ENCODE data around the gene PUSL1. TPM values are rescaled to one million over a fixed set of nuclear protein-coding genes. Genes with fewer than 3 reads are reported as not detected.

The PUSL1 gene
- total and polyA plus RNA-seq, 2 donors = 10.0 to 12.5 TPM

DNA sequence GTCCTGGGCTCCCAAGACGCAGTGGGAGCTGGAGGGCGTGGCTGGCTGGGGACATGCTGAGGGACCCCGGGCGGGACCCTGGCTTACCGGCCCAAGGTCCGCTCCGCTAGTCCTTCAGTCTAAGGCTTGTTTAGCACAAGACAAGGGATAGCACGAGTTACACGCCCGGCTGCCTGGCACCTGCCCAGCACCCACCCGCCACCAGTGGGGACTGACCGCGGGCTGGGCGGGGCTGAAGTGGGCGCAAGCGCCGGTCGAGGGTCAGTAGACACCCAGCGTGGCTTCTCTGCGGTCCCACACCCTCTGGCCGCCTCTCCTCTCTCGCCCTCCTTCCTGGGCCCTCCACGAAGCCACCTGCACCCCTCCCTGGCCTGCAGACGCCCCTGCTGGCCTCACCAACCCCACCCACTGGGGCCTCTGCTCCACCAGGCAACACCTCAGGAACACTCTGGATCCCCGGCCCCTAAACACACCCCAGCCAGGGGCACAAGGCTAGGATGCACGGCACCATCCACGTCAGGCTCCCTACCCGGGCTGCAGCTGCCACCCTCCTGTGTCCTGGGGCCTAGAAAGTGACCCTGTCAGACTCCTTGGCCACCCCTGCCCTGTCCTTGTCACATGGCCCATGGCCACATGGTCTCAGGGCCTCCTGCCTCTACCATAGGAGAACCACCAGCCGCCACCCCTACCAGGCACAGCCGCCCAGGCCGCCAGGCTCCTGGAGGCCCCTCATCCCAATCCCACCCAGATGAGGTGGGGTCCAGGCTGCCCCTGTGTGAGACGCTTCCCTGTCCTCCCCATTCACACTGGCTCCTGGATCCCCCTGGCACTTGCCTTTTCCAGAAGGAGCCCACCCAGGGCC, 28.8 kb downstream of the PUSL1 start:
- Histone ChIP-seq H3K4me3 (ENCODE audit: low read length in 2 of 2) (no peak overlapping the region), H3K4me1 (ENCODE audit: control insufficient read depth in 2 of 2, insufficient read depth in 2 of 2, low read length in 2 of 2) (no peaks in the 10 kb centered on the region), H3K9me3 (ENCODE audit: control insufficient read depth in 2 of 2, insufficient read depth in 1 of 2, low read length in 1 of 2) (peaks cover 0 to 8% of the 10 kb centered on the region in 2 donors), H3K36me3 (ENCODE audit: control insufficient read depth in 2 of 2, insufficient read depth in 2 of 2, low read length in 1 of 2) (peaks cover 11 to 51% of the 10 kb centered on the region in 2 donors), H3K27me3 (ENCODE audit: control insufficient read depth in 2 of 2, insufficient read depth in 1 of 2, low read length in 1 of 2) (no peaks in the 10 kb centered on the region), H3K27ac (ENCODE audit: low read depth in 1 of 2, low read length in 1 of 2) (no peak overlapping the region)
- WGBS = 98% methylated on average over 32 of the region's 32 CpGs
- no peak for DNase-seq (ENCODE audit: low read depth in 6 of 9, low spot score in 9 of 9)

DNA sequence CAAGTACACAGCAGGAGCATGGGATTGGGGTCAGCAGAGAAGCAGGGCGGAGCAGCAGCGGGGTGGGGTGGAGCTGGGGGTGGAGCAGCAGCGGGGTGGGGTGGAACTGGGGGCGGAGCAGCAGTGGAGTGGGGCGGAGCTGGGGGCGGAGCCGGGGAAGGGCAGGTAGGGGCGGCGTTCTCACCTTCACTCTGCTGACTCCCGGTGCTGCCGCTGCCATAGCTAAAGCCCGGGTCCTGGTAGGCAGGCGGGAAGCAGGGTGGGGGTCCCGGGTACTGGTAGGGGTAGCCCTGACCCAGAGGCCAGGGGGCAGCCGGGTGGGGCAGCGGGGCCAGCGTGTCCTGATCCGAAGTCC, 29.4 kb downstream of the PUSL1 start:
- H3K27me3 ChIP-seq (ENCODE audit: control insufficient read depth in 2 of 2, insufficient read depth in 1 of 2, low read length in 1 of 2) = no peaks in the 10 kb centered on the region
- H3K9me3 ChIP-seq (ENCODE audit: control insufficient read depth in 2 of 2, insufficient read depth in 1 of 2, low read length in 1 of 2) = peaks cover 0 to 8% of the 10 kb centered on the region in 2 donors
- H3K4me1 ChIP-seq (ENCODE audit: control insufficient read depth in 2 of 2, insufficient read depth in 2 of 2, low read length in 2 of 2) = no peaks in the 10 kb centered on the region
- no peak for DNase-seq (ENCODE audit: low read depth in 6 of 9, low spot score in 9 of 9)
- 97% methylated on average over 18 of the region's 18 CpGs for WGBS
- no peak overlapping the region for H3K27ac ChIP-seq (ENCODE audit: low read depth in 1 of 2, low read length in 1 of 2)
- H3K4me3 ChIP-seq (ENCODE audit: low read length in 2 of 2) = no peak overlapping the region
- H3K36me3 ChIP-seq (ENCODE audit: control insufficient read depth in 2 of 2, insufficient read depth in 2 of 2, low read length in 1 of 2) = peaks cover 11 to 51% of the 10 kb centered on the region in 2 donors

DNA sequence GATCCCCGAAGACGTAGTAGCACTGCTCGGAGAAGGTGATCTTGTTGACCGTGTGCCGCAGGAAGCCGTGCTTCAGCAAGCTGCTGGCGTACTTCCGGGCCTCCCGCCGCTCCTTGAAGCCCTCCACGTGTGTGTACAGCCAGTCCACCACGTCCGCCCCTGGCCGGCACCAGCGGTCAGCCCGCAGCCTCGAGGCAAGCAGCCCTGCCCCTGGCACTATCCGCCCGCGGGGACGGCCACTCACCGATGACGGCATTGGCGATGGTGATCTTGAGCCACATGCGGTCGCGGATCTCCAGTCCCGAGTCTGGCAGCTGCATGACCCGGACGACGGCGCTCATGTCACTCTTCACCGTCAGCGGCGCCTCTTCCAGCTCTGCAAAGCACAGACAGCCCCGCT, 29.9 kb downstream of the PUSL1 start:
- 98% methylated on average over 36 of the region's 36 CpGs for WGBS
- H3K4me1 ChIP-seq (ENCODE audit: control insufficient read depth in 2 of 2, insufficient read depth in 2 of 2, low read length in 2 of 2) = no peaks in the 10 kb centered on the region
- peaks cover 0 to 8% of the 10 kb centered on the region in 2 donors for H3K9me3 ChIP-seq (ENCODE audit: control insufficient read depth in 2 of 2, insufficient read depth in 1 of 2, low read length in 1 of 2)
- peaks cover 11 to 51% of the 10 kb centered on the region in 2 donors for H3K36me3 ChIP-seq (ENCODE audit: control insufficient read depth in 2 of 2, insufficient read depth in 2 of 2, low read length in 1 of 2)
- no peak for DNase-seq (ENCODE audit: low read depth in 6 of 9, low spot score in 9 of 9)
- H3K4me3 ChIP-seq (ENCODE audit: low read length in 2 of 2) = no peak overlapping the region
- no peaks in the 10 kb centered on the region for H3K27me3 ChIP-seq (ENCODE audit: control insufficient read depth in 2 of 2, insufficient read depth in 1 of 2, low read length in 1 of 2)
- H3K27ac ChIP-seq (ENCODE audit: low read depth in 1 of 2, low read length in 1 of 2) = no peak overlapping the region

DNA sequence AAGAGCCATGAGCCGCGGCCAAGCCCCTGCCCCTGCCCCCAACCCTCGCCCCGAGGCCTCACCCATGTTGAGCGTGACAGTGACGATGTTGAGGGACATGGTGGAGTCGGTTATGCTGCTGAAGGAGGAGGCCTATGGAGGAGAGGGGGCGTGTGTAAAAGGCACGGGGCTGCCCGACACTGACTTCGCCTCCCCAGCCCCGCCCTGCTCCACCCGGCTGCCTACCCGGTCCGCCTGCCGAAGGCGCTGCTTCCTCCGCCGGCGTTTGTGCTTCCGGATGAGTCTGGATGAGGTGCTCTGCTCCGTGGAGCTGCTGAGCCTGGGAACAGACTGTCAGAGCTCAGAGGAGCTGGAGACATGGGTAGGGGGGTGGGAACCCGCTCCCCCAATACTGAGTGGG, 31.8 kb downstream of the PUSL1 start:
- DNase-seq (ENCODE audit: low read depth in 6 of 9, low spot score in 9 of 9) = no peak
- Histone ChIP-seq H3K4me1 (ENCODE audit: control insufficient read depth in 2 of 2, insufficient read depth in 2 of 2, low read length in 2 of 2) (no peaks in the 10 kb centered on the region), H3K36me3 (ENCODE audit: control insufficient read depth in 2 of 2, insufficient read depth in 2 of 2, low read length in 1 of 2) (peaks cover 11 to 51% of the 10 kb centered on the region in 2 donors)

DNA sequence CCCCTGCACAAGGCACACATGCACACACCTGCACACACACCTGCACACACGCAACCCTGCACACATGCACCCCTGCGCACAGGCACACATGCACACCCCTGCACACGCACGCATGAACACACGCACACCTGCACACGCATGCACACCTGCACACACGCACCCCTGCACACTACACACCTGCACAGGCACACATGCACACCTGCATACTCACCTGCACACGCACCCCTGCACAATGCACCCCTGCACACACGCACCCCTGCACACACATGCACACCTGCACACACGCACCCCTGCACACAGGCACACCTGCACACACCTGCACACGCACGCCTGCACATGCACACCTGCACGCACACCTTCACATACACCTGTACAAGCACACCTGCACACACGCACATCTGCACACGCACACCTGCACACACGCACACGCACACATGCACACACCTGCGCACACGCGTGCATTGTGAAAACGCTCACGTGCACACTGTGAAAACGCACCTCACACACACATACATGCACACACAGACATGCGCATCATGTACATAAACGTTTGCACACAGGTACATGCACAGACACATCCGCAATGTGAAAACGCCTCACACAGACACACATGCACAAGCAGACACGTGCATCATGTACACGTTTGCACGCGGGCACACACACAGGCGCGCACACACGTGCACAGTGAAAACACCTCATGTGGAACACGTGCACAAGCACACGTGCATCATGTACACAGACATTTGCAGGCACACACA, 32.6 kb downstream of the PUSL1 start:
- WGBS = 96% methylated on average over 36 of the region's 36 CpGs
- H3K4me1 ChIP-seq (ENCODE audit: control insufficient read depth in 2 of 2, insufficient read depth in 2 of 2, low read length in 2 of 2) = no peaks in the 10 kb centered on the region
- peaks cover 11 to 47% of the 10 kb centered on the region in 2 donors for H3K36me3 ChIP-seq (ENCODE audit: control insufficient read depth in 2 of 2, insufficient read depth in 2 of 2, low read length in 1 of 2)
- no peak for DNase-seq (ENCODE audit: low read depth in 6 of 9, low spot score in 9 of 9)
- H3K27ac ChIP-seq (ENCODE audit: low read depth in 1 of 2, low read length in 1 of 2) = no peak overlapping the region
- no peak overlapping the region for H3K4me3 ChIP-seq (ENCODE audit: low read length in 2 of 2)
- H3K27me3 ChIP-seq (ENCODE audit: control insufficient read depth in 2 of 2, insufficient read depth in 1 of 2, low read length in 1 of 2) = no peaks in the 10 kb centered on the region
- peaks cover 0 to 8% of the 10 kb centered on the region in 2 donors for H3K9me3 ChIP-seq (ENCODE audit: control insufficient read depth in 2 of 2, insufficient read depth in 1 of 2, low read length in 1 of 2)

More for the DNA sequence above, 31.8 kb downstream of the PUSL1 start:
- H3K27me3 ChIP-seq (ENCODE audit: control insufficient read depth in 2 of 2, insufficient read depth in 1 of 2, low read length in 1 of 2) = no peaks in the 10 kb centered on the region
- peaks cover 0 to 8% of the 10 kb centered on the region in 2 donors for H3K9me3 ChIP-seq (ENCODE audit: control insufficient read depth in 2 of 2, insufficient read depth in 1 of 2, low read length in 1 of 2)
- no peak overlapping the region for H3K4me3 ChIP-seq (ENCODE audit: low read length in 2 of 2)
- H3K27ac ChIP-seq (ENCODE audit: low read depth in 1 of 2, low read length in 1 of 2) = no peak overlapping the region
- WGBS = 98% methylated on average over 23 of the region's 23 CpGs

DNA sequence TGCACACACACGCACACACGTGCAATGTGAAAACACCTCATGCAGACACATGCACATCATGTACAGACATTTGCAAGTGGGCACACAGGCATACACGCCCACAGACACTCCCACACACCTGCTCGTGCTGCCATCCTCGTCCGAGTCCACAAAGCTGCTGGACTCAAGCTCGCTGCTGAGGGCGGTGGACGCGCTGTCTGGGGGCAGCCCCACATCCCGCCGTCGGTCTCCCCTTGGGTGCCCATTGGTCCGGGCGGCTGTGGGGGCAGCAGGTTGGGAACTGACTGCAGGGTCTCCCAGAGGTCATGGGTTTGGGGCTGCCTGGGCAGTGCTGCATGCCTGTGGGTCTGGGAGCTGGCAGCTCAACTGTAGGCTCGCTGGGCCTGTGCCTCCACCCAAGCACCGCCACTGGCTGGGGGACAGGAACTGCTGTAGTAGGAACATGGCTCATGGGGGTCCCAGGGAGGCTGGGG, 33.2 kb downstream of the PUSL1 start:
- 97% methylated on average over 17 of the region's 17 CpGs for WGBS
- H3K27ac ChIP-seq (ENCODE audit: low read depth in 1 of 2, low read length in 1 of 2) = no peak overlapping the region
- no peak overlapping the region for H3K4me3 ChIP-seq (ENCODE audit: low read length in 2 of 2)
- H3K36me3 ChIP-seq (ENCODE audit: control insufficient read depth in 2 of 2, insufficient read depth in 2 of 2, low read length in 1 of 2) = peaks cover 11 to 42% of the 10 kb centered on the region in 2 donors
- H3K27me3 ChIP-seq (ENCODE audit: control insufficient read depth in 2 of 2, insufficient read depth in 1 of 2, low read length in 1 of 2) = no peaks in the 10 kb centered on the region
- no peaks in the 10 kb centered on the region for H3K4me1 ChIP-seq (ENCODE audit: control insufficient read depth in 2 of 2, insufficient read depth in 2 of 2, low read length in 2 of 2)
- DNase-seq (ENCODE audit: low read depth in 6 of 9, low spot score in 9 of 9) = no peak
- peaks cover 0 to 8% of the 10 kb centered on the region in 2 donors for H3K9me3 ChIP-seq (ENCODE audit: control insufficient read depth in 2 of 2, insufficient read depth in 1 of 2, low read length in 1 of 2)

DNA sequence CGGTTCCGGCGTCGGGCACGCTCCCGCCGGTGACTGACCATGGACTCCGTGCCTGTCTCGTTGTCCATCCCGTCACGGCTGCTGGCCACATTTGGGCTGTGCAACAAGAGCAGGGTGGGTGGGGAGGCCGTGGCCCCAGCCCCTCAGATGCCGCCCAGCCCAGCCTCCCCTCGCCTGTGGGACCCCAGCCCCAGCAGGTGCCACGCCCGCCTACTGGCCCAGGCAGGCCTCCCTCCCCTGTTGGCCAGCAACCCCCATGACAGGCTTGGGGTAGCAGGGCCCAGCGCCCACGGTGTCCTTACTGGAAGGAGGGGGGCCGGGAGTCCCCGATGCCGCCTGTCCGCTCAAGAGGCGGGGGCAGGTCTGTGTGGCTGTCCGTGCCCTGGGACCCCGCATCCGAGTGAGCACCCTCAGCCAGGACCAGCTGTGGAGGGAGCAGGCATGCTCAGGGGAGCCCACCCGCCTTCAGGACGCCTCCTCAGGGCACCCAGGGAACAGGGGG, 33.7 kb downstream of the PUSL1 start:
- H3K27ac ChIP-seq (ENCODE audit: low read depth in 1 of 2, low read length in 1 of 2) = no peak overlapping the region
- no peaks in the 10 kb centered on the region for H3K27me3 ChIP-seq (ENCODE audit: control insufficient read depth in 2 of 2, insufficient read depth in 1 of 2, low read length in 1 of 2)
- DNase-seq (ENCODE audit: low read depth in 6 of 9, low spot score in 9 of 9) = no peak
- WGBS = 98% methylated on average over 28 of the region's 28 CpGs
- no peak overlapping the region for H3K4me3 ChIP-seq (ENCODE audit: low read length in 2 of 2)
- H3K36me3 ChIP-seq (ENCODE audit: control insufficient read depth in 2 of 2, insufficient read depth in 2 of 2, low read length in 1 of 2) = peaks cover 11 to 42% of the 10 kb centered on the region in 2 donors
- peaks cover 0 to 8% of the 10 kb centered on the region in 2 donors for H3K9me3 ChIP-seq (ENCODE audit: control insufficient read depth in 2 of 2, insufficient read depth in 1 of 2, low read length in 1 of 2)
- H3K4me1 ChIP-seq (ENCODE audit: control insufficient read depth in 2 of 2, insufficient read depth in 2 of 2, low read length in 2 of 2) = no peaks in the 10 kb centered on the region

DNA sequence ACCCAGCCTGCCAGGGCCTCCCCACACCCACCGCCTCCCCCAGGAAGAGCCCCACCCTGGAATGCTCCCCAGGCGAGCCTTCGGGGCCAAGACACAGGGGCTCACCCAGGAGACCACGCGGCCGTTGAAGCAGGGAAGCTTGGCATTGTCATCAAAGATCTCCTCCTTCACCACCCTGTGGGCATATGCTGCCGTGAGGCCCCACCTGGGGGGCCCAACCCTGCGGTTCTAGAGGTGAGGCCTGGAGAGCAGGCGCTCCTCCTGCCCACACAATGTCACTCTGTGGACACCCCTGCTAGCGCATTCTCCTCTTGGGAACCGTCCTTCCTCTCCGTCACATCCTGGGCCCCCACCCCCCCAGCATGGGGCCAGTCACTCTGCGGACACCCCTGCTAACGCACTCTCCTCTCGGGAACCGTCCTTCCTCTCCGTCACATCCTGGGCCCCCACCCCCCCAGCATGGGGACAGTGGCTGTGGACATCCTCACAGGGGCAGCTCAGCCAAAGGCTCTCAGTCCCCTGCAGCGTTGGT, 34.3 kb downstream of the PUSL1 start:
- Histone ChIP-seq H3K27me3 (ENCODE audit: control insufficient read depth in 2 of 2, insufficient read depth in 1 of 2, low read length in 1 of 2) (peaks cover 0 to 2% of the 10 kb centered on the region in 2 donors), H3K4me1 (ENCODE audit: control insufficient read depth in 2 of 2, insufficient read depth in 2 of 2, low read length in 2 of 2) (peaks cover 0 to under 1% of the 10 kb centered on the region in 2 donors), H3K27ac (ENCODE audit: low read depth in 1 of 2, low read length in 1 of 2) (no peak overlapping the region), H3K36me3 (ENCODE audit: control insufficient read depth in 2 of 2, insufficient read depth in 2 of 2, low read length in 1 of 2) (peaks cover 11 to 39% of the 10 kb centered on the region in 2 donors), H3K4me3 (ENCODE audit: low read length in 2 of 2) (no peak overlapping the region), H3K9me3 (ENCODE audit: control insufficient read depth in 2 of 2, insufficient read depth in 1 of 2, low read length in 1 of 2) (peaks cover 0 to 8% of the 10 kb centered on the region in 2 donors)
- WGBS = 96% methylated on average over 18 of the region's 18 CpGs
- no peak for DNase-seq (ENCODE audit: low read depth in 6 of 9, low spot score in 9 of 9)
